Ovary (tissue), 9 donors: ENCODE measurements around the gene NUCB1. TPM values are rescaled to one million over a fixed set of nuclear protein-coding genes. Genes with fewer than 3 reads are reported as not detected.
"Not testable (repeated sequence)": the region's sequence is repeated elsewhere in the genome, so short reads cannot be mapped to it uniquely, and the experiment has no call there.

Source experiments
- DNase-seq, 5 donors: peaks; one replicate each; pipeline ENCODE4 v3.0.0-alpha.2; 2019 to 2020
- H3K27ac ChIP-seq, 2 donors: fragments of 200-600 bp; one replicate each; pipeline versions ENCODE4 v1.5.1 to v1.8.0; 2019 to 2022
- H3K27me3 ChIP-seq: fragments of 200-600 bp; one replicate; pipeline ENCODE4 v1.8.0; 2022
- H3K36me3 ChIP-seq: fragments of 200-600 bp; sonication (generic); one replicate; pipeline ENCODE4 v1.5.1; 2019
- H3K4me1 ChIP-seq: one replicate; pipeline ENCODE4 v1.8.1; 2013; ENCODE audit warnings: mild to moderate bottlenecking, moderate library complexity; ENCODE audit not compliant: insufficient read depth
- H3K4me3 ChIP-seq: fragments of 200-600 bp; sonication (generic); one replicate; pipeline ENCODE4 v1.5.1; 2017
- H3K9me3 ChIP-seq, 2 donors: fragments of 200-600 bp in 1 of 2; sonication (generic) in 1 of 2; one replicate each; pipeline versions ENCODE4 v1.5.1 to v1.8.1; 2013 to 2019; ENCODE audit warnings: mild to moderate bottlenecking in 1 of 2, moderate library complexity in 1 of 2
- CTCF ChIP-seq, 3 donors: fragments of 450-650 bp in 2 of 3; fragments of 200-600 bp in 1 of 3; IDR thresholded peaks; one replicate each; pipeline versions ENCODE4 v1.5.1 to v1.8.0; 2016 to 2022; ENCODE audit warnings: antibody characterized with exemption in 3 of 3, mild to moderate bottlenecking in 1 of 3
- EP300 ChIP-seq: sonication (generic); formaldehyde crosslinking; IDR thresholded peaks from one replicate; pipeline ENCODE4 v1.6.1; 2017; ENCODE audit warnings: antibody characterized with exemption
- POLR2A ChIP-seq: fragments of 450-650 bp; IDR thresholded peaks from one replicate; pipeline ENCODE4 v1.6.1; 2017; ENCODE audit warnings: antibody characterized with exemption, mild to moderate bottlenecking, moderate library complexity
- WGBS, 3 donors: extraction: QIAGEN DNeasy Blood & Tissue Kit in 1 of 3; methylation state at CpG; one replicate each; pipeline versions ENCODE4 v1.1.5 to v1.1.7; 2013 to 2017; 5-methylcytosine and 5-hydroxymethylcytosine counted together
- intact Hi-C, 4 donors: fragments of 100-400 bp; cut with DNase I; formaldehyde crosslinking; loops; one replicate each; pipeline versions ENCODE4 v1.11.0 to v1.15.1; 2022 to 2023
- polyA plus RNA-seq, 2 donors: library from polyadenylated mRNA; stranded (reverse); fragments of 200-250 nt in 1 of 2; fragments of 350-450 nt in 1 of 2; fragmentation: Illumina TruSeq in 1 of 2; extraction: RNeasy Lipid Tissue Mini Kit (QIAGEN cat#74804) in 1 of 2; gene quantifications; one replicate each; pipeline ENCODE4 v1.2.3, GENCODE V29; 2013 to 2014
- total RNA-seq, 7 donors: library from RNA; depleted of rRNA in 2 of 7; stranded (reverse); fragments of >200 nt in 2 of 7; fragmentation: NEBNext Ultra II Directional in 3 of 7; extraction: Animal tissue kit (Norgen Biotek cat#: 25700) in 3 of 7; gene quantifications; one replicate each; pipeline versions ENCODE4 v1.1.0 to v1.2.4, GENCODE V29; 2016 to 2023
- donor health status: DM: no; HTN: no; CAD: no; lungs with moderate emphysema.
- donor health status: DM: no; HTN: no; CAD: no.
- donor health status: Bipolar disorder and iron deficiency.
- donor health status: DM: yes; HTN: yes; CAD: no.
- donor health status: DM: no; HTN: no; CAD: no.
- donor health status: DM: yes; HTN: yes; CAD: no.

The NUCB1 gene
- total and polyA plus RNA-seq, 9 donors: 128 to 249 (median 189) TPM

- no peaks in the 10 kb centered on the region for H3K9me3 ChIP-seq
- peak overlapping the region; percentile 97 for H3K4me3 ChIP-seq
- intact Hi-C loops: loop anchor here in 2 of 4 donors (2.0 to 10.0 kb wide), 2 partner anchors 28 to 92 kb away; partner anchors contain the start of genes FTL (in 1 of the 2) and NUCB1 (in 1 of the 2)
- H3K27me3 ChIP-seq: no peaks in the 10 kb centered on the region
- peak; percentile 80 to 94 (median 88) for DNase-seq
- H3K4me1 ChIP-seq: peaks cover 13% of the 10 kb centered on the region
- H3K27ac ChIP-seq: peak overlapping the region; percentile 99
- no peaks in the 10 kb centered on the region for H3K36me3 ChIP-seq
- 1 to 2% (median 2%) methylated on average over 14 of the region's 14 CpGs for WGBS, 3 donors
- peak; percentile 72 for TF ChIP-seq EP300
- peak in 1 of 3 donors; percentile 45 for TF ChIP-seq CTCF (IDR thresholded peaks at IDR 0.05)
- peak; percentile 28 for TF ChIP-seq POLR2A
Observed at GRCh38 chr19:48872884-48873475, 27.1 kb upstream of the NUCB1 start.

DNA sequence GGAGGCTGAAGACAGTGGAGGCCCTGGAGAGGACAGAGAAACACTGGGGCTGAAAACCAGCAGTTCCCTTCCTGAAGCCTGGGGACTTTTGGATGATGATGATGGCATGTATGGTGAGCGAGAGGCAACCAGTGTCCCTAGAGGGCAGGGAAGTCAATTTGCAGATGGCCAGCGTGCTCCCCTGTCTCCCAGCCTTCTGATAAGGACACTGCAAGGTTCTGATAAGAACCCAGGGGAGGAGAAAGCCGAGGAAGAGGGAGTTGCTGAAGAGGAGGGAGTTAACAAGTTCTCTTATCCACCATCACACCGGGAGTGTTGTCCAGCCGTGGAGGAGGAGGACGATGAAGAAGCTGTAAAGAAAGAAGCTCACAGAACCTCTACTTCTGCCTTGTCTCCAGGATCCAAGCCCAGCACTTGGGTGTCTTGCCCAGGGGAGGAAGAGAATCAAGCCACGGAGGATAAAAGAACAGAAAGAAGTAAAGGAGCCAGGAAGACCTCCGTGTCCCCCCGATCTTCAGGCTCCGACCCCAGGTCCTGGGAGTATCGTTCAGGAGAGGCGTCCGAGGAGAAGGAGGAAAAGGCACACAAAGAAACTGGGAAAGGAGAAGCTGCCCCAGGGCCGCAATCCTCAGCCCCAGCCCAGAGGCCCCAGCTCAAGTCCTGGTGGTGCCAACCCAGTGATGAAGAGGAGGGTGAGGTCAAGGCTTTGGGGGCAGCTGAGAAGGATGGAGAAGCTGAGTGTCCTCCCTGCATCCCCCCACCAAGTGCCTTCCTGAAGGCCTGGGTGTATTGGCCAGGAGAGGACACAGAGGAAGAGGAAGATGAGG lies 26.4 kb upstream of the NUCB1 start:
- Histone ChIP-seq H3K9me3 (no peaks in the 10 kb centered on the region), H3K4me3 (peak overlapping the region; percentile 97), H3K27me3 (no peaks in the 10 kb centered on the region), H3K27ac (peak overlapping the region; percentile 99), H3K4me1 (peaks cover 13% of the 10 kb centered on the region), H3K36me3 (no peaks in the 10 kb centered on the region)
- peak in 2 of 5 donors; percentile 36 to 38 for DNase-seq
- intact Hi-C loops: loop anchor here in 2 of 4 donors (2.0 to 10.0 kb wide), 2 partner anchors 27 to 91 kb away; partner anchors contain the start of genes FTL (in 1 of the 2) and NUCB1 (in 1 of the 2)
- 26 to 30% (median 30%) methylated on average over 14 of the region's 14 CpGs for WGBS, 3 donors
- TF ChIP-seq CTCF (IDR thresholded peaks at IDR 0.05): no peak
- no peak for TF ChIP-seq EP300
- TF ChIP-seq POLR2A: no peak

DNA sequence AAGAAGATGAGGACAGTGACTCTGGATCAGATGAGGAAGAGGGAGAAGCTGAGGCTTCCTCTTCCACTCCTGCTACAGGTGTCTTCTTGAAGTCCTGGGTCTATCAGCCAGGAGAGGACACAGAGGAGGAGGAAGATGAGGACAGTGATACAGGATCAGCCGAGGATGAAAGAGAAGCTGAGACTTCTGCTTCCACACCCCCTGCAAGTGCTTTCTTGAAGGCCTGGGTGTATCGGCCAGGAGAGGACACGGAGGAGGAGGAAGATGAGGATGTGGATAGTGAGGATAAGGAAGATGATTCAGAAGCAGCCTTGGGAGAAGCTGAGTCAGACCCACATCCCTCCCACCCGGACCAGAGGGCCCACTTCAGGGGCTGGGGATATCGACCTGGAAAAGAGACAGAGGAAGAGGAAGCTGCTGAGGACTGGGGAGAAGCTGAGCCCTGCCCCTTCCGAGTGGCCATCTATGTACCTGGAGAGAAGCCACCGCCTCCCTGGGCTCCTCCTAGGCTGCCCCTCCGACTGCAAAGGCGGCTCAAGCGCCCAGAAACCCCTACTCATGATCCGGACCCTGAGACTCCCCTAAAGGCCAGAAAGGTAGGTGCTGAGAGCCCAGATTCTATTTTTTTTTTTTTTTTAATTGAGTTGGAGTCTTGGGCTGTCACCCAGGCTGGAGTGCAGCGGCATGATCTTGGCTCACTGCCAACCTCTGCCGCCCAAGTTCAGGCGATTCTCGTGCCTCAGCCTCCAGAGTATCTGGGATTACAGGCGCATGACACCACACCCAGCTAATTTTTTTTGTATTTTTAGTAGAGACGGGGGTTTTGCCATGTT lies 25.6 kb upstream of the NUCB1 start:
- Histone ChIP-seq H3K4me3 (peak overlapping the region; percentile 97), H3K36me3 (no peaks in the 10 kb centered on the region), H3K4me1 (peaks cover 9% of the 10 kb centered on the region), H3K27me3 (no peaks in the 10 kb centered on the region), H3K27ac (peak overlapping the region; percentile 99), H3K9me3 (no peaks in the 10 kb centered on the region)
- intact Hi-C loops: loop anchor here in 1 of 4 donors (10.0 kb wide), 1 partner anchor 90 kb away; the partner anchor contains the start of gene FTL
- TF ChIP-seq EP300 (no peak), CTCF (IDR thresholded peaks at IDR 0.05) (no peak), POLR2A (no peak)
- DNase-seq: peak; percentile 50 to 69 (median 60)
- 10 to 16% (median 13%) methylated on average over 17 of the region's 17 CpGs for WGBS, 3 donors

- not testable (repeated sequence) for H3K9me3 ChIP-seq, H3K4me1 ChIP-seq, H3K36me3 ChIP-seq, H3K27me3 ChIP-seq
- H3K4me3 ChIP-seq: peak overlapping the region; percentile 97
- H3K27ac ChIP-seq: peak overlapping the region; percentile 99
- 69 to 76% (median 73%) methylated on average over 30 of the region's 30 CpGs for WGBS, 3 donors
- intact Hi-C loops: loop anchor here in 1 of 4 donors (10.0 kb wide), 1 partner anchor 88 kb away; the partner anchor contains the start of gene FTL
- DNase-seq: peak in 1 of 5 donors; percentile 56
Observed at GRCh38 chr19:48876043-48876981, 23.8 kb upstream of the NUCB1 start.
